Raji (cell line): ENCODE data around the gene LCN1.

Source experiments
- POLR2A ChIP-seq: IDR thresholded peaks from 2 replicates; pipeline ENCODE4 v1.6.1; 2011; ENCODE audit warnings: low read depth, low read length, control low read depth; ENCODE audit not compliant: insufficient read depth

LCN1 gene

DNA sequence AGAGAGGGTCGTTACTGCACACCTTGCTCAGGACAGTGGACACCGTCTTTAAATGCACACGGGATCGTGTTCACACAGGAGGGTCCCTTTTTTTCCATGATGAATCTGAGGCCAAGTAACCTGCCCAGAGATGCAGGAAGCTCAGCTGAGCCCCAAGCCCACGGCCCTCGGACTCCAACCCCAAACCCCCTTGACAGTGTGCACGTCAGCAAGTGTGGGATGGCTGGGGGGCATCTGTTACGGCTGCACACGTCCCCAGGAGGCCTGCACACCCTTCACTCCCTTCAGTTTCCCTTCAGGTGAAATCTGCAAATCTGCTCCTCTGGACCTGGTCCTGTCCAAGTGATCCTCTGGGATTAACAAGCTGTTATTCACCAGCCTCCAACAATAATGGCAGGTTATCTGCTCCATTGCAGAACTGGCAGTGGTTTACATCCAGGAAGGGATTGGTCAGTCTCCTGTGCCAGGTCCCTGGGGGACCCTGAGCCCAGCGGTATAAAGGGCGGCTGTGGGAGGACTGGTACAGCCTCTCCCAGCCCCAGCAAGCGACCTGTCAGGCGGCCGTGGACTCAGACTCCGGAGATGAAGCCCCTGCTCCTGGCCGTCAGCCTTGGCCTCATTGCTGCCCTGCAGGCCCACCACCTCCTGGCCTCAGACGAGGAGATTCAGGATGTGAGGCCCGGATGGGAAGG is at the start of gene LCN1:
Gene LCN1, plus strand, starts transcription at position 525 of the 692 bp plus-strand sequence. Its CDS starts 58 bp downstream, at position 583.
- TF ChIP-seq POLR2A = no peak

DNA sequence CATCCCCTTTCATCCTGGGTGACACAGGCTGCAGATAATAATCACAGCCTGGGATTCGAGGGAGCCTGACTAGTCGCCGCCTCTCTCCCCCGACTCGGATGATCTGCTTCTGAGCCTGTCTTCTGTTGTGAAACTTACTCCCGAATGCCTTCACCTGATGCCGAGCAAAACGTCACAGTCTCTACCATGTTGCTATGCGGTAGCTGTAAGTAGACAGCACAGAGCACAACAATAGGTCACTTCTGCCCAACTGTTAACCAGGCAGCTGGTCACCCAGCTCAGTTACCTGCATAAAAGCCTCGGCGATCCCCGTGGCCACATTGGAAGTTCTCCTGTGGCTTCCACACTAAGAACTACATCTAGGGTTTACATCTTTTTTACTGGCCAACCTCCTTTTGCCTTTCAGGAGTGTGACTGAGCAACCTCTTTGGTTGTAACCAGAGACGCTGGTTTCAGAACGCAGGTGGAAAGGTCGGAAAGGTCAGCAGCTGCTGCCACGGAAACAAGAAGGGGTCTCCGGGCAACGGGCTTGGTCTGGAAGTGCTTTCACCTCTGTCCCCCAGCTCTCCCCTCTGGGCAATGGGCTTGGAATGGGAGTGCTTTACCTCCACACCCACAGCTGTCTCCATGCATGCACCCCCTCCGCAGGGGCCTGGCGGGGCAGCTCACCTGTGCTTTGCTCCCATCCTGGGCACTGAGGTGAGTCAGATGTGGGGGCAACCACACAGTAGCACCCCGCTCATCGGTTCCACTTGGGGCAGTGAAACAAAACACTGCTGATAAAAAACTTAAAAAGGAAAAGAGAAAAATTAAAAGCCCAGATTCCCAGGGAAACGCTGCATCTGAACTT is 49.2 kb upstream of the LCN1 start:
- no peak for TF ChIP-seq POLR2A

- TF ChIP-seq POLR2A = no peak
Observed at GRCh38 chr9:135473972-135474543, 47.2 kb upstream of the LCN1 start.

DNA sequence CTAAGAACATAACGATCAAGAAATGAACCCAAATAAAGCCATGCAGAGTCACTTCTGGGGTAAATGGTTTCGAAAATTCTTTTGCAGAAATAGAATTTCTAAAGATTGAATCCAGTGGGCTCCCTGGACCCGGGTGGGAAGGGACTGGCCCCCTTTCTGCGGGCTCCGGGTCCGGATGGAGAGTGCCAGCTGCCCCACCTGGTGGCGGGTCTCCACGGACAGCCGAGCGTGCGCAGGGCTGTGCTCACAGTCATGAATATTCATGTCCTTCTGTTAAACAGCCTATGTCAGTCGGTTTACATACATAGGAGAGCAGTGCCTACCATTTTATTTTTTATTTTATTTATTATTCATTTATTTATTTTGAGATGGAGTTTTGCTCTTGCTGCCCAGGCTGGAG is 46.3 kb upstream of the LCN1 start:
- TF ChIP-seq POLR2A = no peak

DNA sequence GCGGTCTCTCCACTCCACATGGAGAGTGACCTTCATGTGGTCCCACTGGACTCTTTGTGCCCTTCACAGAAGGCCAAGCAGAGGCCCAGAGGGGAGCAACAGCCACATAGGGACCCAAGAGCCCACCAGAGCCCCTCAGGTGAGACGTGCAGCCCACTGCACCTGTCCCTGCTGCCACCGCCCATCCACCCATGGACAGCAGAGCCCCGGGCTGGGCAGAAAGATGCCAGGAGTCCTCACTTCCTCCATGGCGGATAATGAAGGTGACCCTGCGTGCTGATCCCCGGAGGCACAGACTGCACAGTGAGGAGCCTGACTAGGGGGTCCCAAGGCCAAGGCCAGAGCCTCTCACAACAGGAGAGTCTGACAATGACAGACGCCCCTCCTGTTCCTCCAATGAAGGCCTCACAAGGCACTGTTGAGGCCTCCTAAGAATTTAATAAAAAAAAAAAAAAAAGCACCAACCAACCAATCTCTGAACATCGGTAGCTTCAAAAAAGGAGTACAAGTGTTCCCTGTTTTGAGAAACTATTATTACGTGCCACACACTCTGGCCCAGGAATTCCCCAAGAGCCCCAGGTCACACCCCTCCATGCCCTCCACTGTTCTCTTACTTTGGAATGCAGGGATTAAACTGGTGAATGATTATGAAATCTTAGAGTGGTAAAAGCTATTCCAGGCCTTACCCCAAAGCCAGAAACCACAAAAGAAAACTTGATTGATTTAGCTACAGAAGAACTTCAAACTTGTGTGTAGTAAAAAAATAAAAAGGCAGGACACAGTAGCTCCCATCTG is 44.5 kb upstream of the LCN1 start:
- no peak for TF ChIP-seq POLR2A

- no peak for TF ChIP-seq POLR2A
Observed at GRCh38 chr9:135478191-135478590, 43.0 kb upstream of the LCN1 start.

GRCh38 chr9:135478829-135479468 is 42.3 kb upstream of the LCN1 start:
- no peak for TF ChIP-seq POLR2A

DNA sequence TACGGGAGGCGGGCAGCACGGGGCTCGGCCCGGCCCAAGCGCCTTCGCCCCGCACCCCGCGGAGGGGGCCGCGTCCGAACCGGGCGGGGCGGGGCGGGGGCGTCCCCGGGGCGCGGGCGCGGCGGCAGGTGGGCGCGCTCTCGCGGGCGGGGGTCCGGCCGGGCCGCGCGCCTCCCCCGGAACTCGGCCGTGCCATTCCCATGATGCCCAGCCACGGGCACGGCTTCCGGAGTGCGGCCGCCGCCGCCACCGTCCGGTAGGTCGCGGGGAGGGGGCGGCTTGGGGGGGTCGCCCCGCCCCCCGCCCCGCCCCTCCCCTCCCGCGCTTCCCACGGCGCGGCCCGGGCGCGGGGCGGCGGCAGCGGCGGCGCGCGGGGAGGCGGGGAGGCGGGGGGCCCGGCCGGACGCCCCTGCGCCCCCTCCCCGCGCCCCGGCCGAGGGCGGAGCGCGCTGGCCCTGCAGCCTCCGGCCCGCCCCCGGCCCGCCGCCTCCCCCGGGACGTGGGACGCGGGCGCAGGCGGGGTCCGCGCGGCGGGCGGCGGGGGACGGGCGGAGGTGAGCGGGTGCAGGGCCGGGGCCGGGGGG is 41.7 kb upstream of the LCN1 start, which contains the start of gene PPP1R26:
Gene PPP1R26, plus strand, starts transcription at position 314 of the 584 bp plus-strand sequence. CDS start 4,729 bp downstream, outside the sequence.
- no peak for TF ChIP-seq POLR2A

GRCh38 chr9:135480071-135480939 is 40.9 kb upstream of the LCN1 start:
- no peak for TF ChIP-seq POLR2A

DNA sequence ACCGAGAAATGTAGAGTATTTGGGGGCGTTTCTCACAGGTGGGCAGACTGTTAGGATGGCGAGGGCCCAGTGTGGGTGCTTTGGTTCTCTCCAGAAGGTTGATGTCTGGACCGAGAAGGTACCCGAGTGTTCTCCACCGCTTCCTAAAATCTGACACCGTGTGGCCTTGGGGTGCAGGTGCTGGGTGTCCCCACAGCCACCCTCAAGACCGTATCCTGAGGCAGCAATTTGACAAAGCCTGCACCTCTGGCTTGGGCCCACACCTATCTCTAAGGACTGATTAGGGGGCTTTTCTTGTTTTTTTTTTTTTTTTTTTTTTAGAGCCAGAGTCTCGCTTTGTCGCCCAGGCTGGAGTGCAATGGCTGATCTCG is 40.3 kb upstream of the LCN1 start:
- TF ChIP-seq POLR2A = no peak

DNA sequence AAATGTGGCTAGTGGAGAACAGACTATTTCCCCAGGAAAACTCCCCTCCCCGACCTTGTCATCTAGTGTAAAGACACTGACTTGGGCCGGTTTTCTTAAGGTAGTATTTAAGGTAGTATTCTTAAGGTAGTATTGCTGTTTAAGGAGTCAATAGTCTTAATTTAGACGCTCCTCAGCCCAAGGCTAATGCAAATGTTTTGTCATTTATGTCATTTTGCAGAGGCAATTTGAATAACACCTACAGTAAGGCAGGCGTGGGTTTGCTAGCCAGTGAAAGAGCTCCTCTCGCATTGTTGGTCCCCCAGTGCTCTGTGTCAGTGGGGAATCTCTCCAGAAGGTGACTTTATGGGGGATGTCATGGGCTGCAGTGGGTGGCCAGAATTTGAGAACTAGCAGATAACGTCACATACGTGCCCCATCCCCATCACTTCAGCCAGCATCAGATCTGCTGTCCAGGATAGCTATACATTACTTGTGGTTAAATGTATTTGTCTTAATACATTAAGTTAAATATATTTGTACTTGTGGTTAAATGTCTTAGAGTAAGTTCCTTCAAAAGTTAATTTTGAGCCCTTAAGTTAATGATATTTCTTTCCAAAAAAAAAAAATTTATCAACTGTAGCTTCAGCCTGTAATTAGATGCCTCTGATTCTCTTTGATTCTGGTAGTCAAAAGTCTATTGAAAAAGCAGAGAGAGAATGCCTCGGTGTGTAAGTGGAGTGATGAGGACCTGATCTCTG is 39.1 kb upstream of the LCN1 start:
- TF ChIP-seq POLR2A = no peak

DNA sequence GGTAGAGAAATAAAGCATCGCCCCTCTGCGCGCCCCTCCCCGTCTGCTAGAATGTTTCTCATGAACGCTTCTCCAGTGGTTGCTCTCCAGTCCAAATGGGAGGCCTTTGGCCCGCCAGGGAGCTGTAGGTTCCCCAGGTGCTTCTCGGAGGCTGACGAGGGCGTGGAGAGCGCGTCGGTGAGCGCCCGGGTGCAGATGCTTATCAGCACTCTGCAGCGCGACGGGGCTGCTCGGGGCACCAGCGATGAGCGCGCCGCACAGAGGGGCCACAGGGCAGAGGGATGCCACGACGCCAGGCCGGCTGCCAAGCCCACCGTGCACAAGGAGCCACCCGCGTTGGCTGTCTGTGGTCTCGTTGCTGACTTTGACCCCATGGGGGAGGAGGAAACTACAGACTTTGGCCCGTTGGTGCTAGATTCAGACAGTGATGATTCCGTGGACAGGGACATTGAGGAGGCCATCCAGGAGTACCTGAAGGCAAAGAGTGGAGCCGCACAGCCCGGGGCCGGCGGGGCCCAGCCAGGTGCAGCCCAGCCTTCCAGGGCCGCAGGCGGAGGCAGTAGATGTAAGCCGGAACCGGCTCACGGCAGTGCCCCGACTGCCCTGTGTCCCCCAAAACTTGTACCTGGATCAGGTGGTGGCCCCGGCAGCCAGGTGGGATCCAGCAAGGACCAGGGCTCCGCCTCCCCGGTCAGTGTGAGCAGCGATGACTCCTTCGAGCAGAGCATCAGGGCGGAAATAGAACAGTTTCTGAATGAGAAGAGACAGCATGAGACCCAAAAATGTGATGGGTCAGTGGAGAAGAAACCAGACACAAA is 36.6 kb upstream of the LCN1 start:
- TF ChIP-seq POLR2A = no peak

- no peak for TF ChIP-seq POLR2A
Observed at GRCh38 chr9:135485385-135485784, 35.9 kb upstream of the LCN1 start.
